Suprapubic skin (tissue), 4 donors: Measurements from ENCODE around the gene ST3GAL3.

Source experiments
- CTCF ChIP-seq, 2 donors: fragments of 200-600 bp in 1 of 2; fragments of 450-650 bp in 1 of 2; sonication (generic) in 1 of 2; IDR thresholded peaks; one replicate each; pipeline ENCODE4 v1.5.1; 2016 to 2019; ENCODE audit warnings: antibody characterized with exemption in 2 of 2, mild to moderate bottlenecking in 1 of 2, moderate library complexity in 1 of 2
- EP300 ChIP-seq: sonication (generic); formaldehyde crosslinking; IDR thresholded peaks from one replicate; pipeline ENCODE4 v1.6.1; 2017; ENCODE audit warnings: antibody characterized with exemption
- POLR2A ChIP-seq, 2 donors: fragments of 450-650 bp; IDR thresholded peaks; one replicate each; pipeline ENCODE4 v1.6.1; 2017; ENCODE audit warnings: antibody characterized with exemption in 2 of 2, mild to moderate bottlenecking in 2 of 2, moderate library complexity in 2 of 2
- POLR2AphosphoS5 ChIP-seq, 3 donors: sonication (generic); formaldehyde crosslinking; IDR thresholded peaks; one replicate each; pipeline ENCODE4 v1.6.1; 2017; ENCODE audit warnings: antibody characterized with exemption in 3 of 3

GRCh38 chr1:43980255-43981134 is 273.2 kb downstream of the ST3GAL3 start:
- TF ChIP-seq CTCF (IDR thresholded peaks at IDR 0.05) (no peak), POLR2A (IDR thresholded peaks at IDR 0.05) (no peak), POLR2AphosphoS5 (IDR thresholded peaks at IDR 0.05) (no peak), EP300 (no peak)
